H7 (cell line): ENCODE measurements around the gene DMRTA2. TPM values are rescaled to one million over a fixed set of nuclear protein-coding genes. Genes with fewer than 3 reads are reported as not detected.

ENCODE experiments used
- DNase-seq: peaks from one replicate; pipeline ENCODE4 v3.0.0; 2012
- H3K27me3 ChIP-seq: 2 replicates; pipeline ENCODE4 v1.6.0; 2011; ENCODE audit warnings: mild to moderate bottlenecking, low read length; ENCODE audit not compliant: control insufficient read depth, insufficient read depth
- H3K36me3 ChIP-seq: replicated peaks from 2 replicates; pipeline ENCODE4 v1.5.1; 2011; ENCODE audit warnings: low read length; ENCODE audit not compliant: control insufficient read depth, insufficient read depth
- H3K4me3 ChIP-seq: 2 replicates; pipeline ENCODE4 v1.5.1; 2011; ENCODE audit warnings: low read depth, mild to moderate bottlenecking, control low read depth, low read length, moderate library complexity; ENCODE audit not compliant: insufficient read depth
- total RNA-seq: library from RNA; depleted of rRNA; stranded (reverse); fragments of >200 nt; shearing (Covaris generic); gene quantifications from 2 replicates; pipeline ENCODE4 v1.2.3, GENCODE V29; 2014

DMRTA2 gene
- total RNA-seq, 1 experiment from 2014 or later = 0.10 TPM

- H3K36me3 ChIP-seq = no peaks in the 10 kb centered on the region
- peaks cover 100% of the 10 kb centered on the region for H3K27me3 ChIP-seq
- DNase-seq = peak; percentile 66
- H3K4me3 ChIP-seq = no peak overlapping the region
These were observed 4.0 kb upstream of the DMRTA2 start for GRCh38 chr1:50427086-50427817.

- H3K27me3 ChIP-seq = peaks cover 100% of the 10 kb centered on the region
- no peaks in the 10 kb centered on the region for H3K36me3 ChIP-seq
- peak; percentile 73 for DNase-seq
- no peak overlapping the region for H3K4me3 ChIP-seq
These were observed 3.5 kb upstream of the DMRTA2 start for GRCh38 chr1:50426702-50427085.

GRCh38 chr1:50426108-50426700 lies 3.0 kb upstream of the DMRTA2 start:
- Histone ChIP-seq H3K27me3 (peaks cover 100% of the 10 kb centered on the region), H3K36me3 (no peaks in the 10 kb centered on the region), H3K4me3 (no peak overlapping the region)
- peak; percentile 47 for DNase-seq

GRCh38 chr1:50425376-50426107 lies 2.3 kb upstream of the DMRTA2 start:
- H3K4me3 ChIP-seq = no peak overlapping the region
- DNase-seq = peak; percentile 87

GRCh38 chr1:50424884-50425375 lies 1.7 kb upstream of the DMRTA2 start:
- Histone ChIP-seq H3K4me3 (no peak overlapping the region), H3K36me3 (no peaks in the 10 kb centered on the region), H3K27me3 (peaks cover 100% of the 10 kb centered on the region)
- DNase-seq = peak; percentile 70

More at GRCh38 chr1:50425376-50426107, 2.3 kb upstream of the DMRTA2 start:
- H3K36me3 ChIP-seq = no peaks in the 10 kb centered on the region
- H3K27me3 ChIP-seq = peaks cover 100% of the 10 kb centered on the region

- H3K36me3 ChIP-seq = no peaks in the 10 kb centered on the region
- peaks cover 100% of the 10 kb centered on the region for H3K27me3 ChIP-seq
- DNase-seq = peak; percentile 70
- no peak overlapping the region; the same call in 1 of the 2 replicates for H3K4me3 ChIP-seq
These were observed 1.0 kb upstream of the DMRTA2 start for GRCh38 chr1:50424045-50424883.

- peaks cover 100% of the 10 kb centered on the region for H3K27me3 ChIP-seq
- H3K4me3 ChIP-seq = peak overlapping the region; percentile 40; the same call in 1 of the 2 replicates
- no peaks in the 10 kb centered on the region for H3K36me3 ChIP-seq
- DNase-seq = peak; percentile 84
These were observed 392 bp upstream of the DMRTA2 start for GRCh38 chr1:50423670-50424000.

- Histone ChIP-seq H3K4me3 (peak overlapping the region; percentile 40; the same call in 1 of the 2 replicates), H3K36me3 (no peaks in the 10 kb centered on the region), H3K27me3 (peaks cover 100% of the 10 kb centered on the region)
- no peak for DNase-seq
These were observed 633 bp downstream of the DMRTA2 start for GRCh38 chr1:50422675-50422945.

- no peaks in the 10 kb centered on the region for H3K36me3 ChIP-seq
- peaks cover 100% of the 10 kb centered on the region for H3K27me3 ChIP-seq
- DNase-seq = peak; percentile 80
- H3K4me3 ChIP-seq = peak overlapping the region; percentile 40; the same call in 1 of the 2 replicates
These were observed 1.2 kb downstream of the DMRTA2 start for GRCh38 chr1:50421768-50422674.

GRCh38 chr1:50421366-50421748 lies 1.9 kb downstream of the DMRTA2 start:
- Histone ChIP-seq H3K27me3 (peaks cover 100% of the 10 kb centered on the region), H3K36me3 (no peaks in the 10 kb centered on the region), H3K4me3 (peak overlapping the region; percentile 32)
- DNase-seq = no peak

- Histone ChIP-seq H3K27me3 (peaks cover 100% of the 10 kb centered on the region), H3K36me3 (no peaks in the 10 kb centered on the region), H3K4me3 (peak overlapping the region; percentile 32)
- DNase-seq = peak; percentile 88
These were observed 2.4 kb downstream of the DMRTA2 start for GRCh38 chr1:50420689-50421365.

- peak; percentile 52 for DNase-seq
- Histone ChIP-seq H3K4me3 (no peak overlapping the region), H3K36me3 (no peaks in the 10 kb centered on the region), H3K27me3 (peaks cover 100% of the 10 kb centered on the region)
These were observed 3.2 kb downstream of the DMRTA2 start for GRCh38 chr1:50419907-50420677.
